DOHH2 (cell line): Measurements from ENCODE around the gene POP4.

Experiments used
- EZH2phosphoT487 ChIP-seq: fragments of 200-600 bp; sonication (generic); IDR thresholded peaks from 2 replicates; pipeline ENCODE4 v1.6.1; 2017; ENCODE audit warnings: borderline replicate concordance, mild to moderate bottlenecking, antibody characterized with exemption, low read length, moderate library complexity, mixed read lengths
- TF ChIP-seq, protein P1 (sequence below): fragments of 200-600 bp; sonication (generic); IDR thresholded peaks from one replicate; pipeline ENCODE4 v1.5.1; 2014; ENCODE audit warnings: antibody characterized with exemption, mild to moderate bottlenecking, low read depth, low read length; ENCODE audit not compliant: poor library complexity, severe bottlenecking

DNA sequence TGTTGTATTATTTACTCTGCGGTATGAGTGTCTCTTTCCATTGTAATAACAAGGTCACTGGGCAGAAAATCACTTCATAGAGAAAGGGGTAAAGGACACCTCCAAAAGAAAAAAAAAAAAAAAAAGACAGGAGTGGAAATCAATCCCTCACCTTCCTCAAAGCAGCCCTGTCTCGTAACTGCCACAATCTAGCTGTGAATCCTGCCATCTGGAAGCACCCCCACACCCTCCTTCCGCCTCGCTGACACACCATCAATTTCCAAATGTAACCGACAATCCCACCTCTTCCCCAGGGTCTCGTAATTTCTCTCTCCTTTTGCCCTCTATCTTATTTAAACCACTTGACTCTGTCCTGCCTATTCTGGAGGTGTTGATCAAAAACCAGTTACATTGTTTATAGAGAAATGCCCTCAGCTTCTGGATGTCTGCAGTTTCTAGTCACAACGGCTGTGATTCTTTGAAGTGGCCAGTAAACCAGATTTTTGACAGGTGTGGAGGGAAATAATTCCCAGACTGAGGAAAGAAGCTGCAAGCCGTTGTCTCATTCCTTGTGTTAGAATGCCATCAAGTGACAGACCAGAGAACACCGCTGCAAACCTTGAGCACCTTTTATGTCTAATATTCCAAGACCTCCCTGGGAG lies 9.1 kb upstream of the POP4 start:
- TF ChIP-seq, protein P1, sequence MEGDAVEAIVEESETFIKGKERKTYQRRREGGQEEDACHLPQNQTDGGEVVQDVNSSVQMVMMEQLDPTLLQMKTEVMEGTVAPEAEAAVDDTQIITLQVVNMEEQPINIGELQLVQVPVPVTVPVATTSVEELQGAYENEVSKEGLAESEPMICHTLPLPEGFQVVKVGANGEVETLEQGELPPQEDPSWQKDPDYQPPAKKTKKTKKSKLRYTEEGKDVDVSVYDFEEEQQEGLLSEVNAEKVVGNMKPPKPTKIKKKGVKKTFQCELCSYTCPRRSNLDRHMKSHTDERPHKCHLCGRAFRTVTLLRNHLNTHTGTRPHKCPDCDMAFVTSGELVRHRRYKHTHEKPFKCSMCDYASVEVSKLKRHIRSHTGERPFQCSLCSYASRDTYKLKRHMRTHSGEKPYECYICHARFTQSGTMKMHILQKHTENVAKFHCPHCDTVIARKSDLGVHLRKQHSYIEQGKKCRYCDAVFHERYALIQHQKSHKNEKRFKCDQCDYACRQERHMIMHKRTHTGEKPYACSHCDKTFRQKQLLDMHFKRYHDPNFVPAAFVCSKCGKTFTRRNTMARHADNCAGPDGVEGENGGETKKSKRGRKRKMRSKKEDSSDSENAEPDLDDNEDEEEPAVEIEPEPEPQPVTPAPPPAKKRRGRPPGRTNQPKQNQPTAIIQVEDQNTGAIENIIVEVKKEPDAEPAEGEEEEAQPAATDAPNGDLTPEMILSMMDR, result no peak
- TF ChIP-seq EZH2phosphoT487, result no peak
